Esophagus (tissue), 2 donors: Measurements from ENCODE around the gene CSF3. TPM values are rescaled to one million over a fixed set of nuclear protein-coding genes. Genes with fewer than 3 reads are reported as not detected.

Experiments
- H3K27ac ChIP-seq, 2 donors: one replicate each; pipeline ENCODE4 v1.5.1; 2013; ENCODE audit warnings: low read depth in 2 of 2, mild to moderate bottlenecking in 2 of 2, inconsistent platforms in 1 of 2, low read length in 1 of 2, moderate library complexity in 1 of 2
- H3K27me3 ChIP-seq, 2 donors: one replicate each; pipeline ENCODE4 v1.6.1; 2013; ENCODE audit warnings: low read length in 2 of 2, control low read depth in 1 of 2, mild to moderate bottlenecking in 1 of 2; ENCODE audit not compliant: insufficient read depth in 2 of 2, control insufficient read depth in 1 of 2
- H3K36me3 ChIP-seq, 2 donors: one replicate each; pipeline ENCODE4 v1.6.1; 2013; ENCODE audit warnings: low read length in 1 of 2; ENCODE audit not compliant: control insufficient read depth in 2 of 2, insufficient read depth in 2 of 2
- H3K4me1 ChIP-seq, 2 donors: one replicate each; pipeline ENCODE4 v1.6.1; 2013; ENCODE audit warnings: low read length in 1 of 2; ENCODE audit not compliant: control insufficient read depth in 2 of 2, insufficient read depth in 2 of 2
- H3K4me3 ChIP-seq, 2 donors: one replicate each; pipeline ENCODE4 v1.5.1; 2013; ENCODE audit warnings: low read length in 2 of 2, mild to moderate bottlenecking in 2 of 2, low read depth in 1 of 2, moderate library complexity in 1 of 2
- H3K9me3 ChIP-seq, 2 donors: one replicate each; pipeline ENCODE4 v1.6.1; 2013; ENCODE audit warnings: mild to moderate bottlenecking in 2 of 2, low read depth in 1 of 2, low read length in 1 of 2, moderate library complexity in 1 of 2; ENCODE audit not compliant: control insufficient read depth in 2 of 2, insufficient read depth in 1 of 2
- WGBS, 2 donors: extraction: QIAGEN DNeasy Blood & Tissue Kit; methylation state at CpG; one replicate each; pipeline ENCODE4 v1.1.7; 2013; 5-methylcytosine and 5-hydroxymethylcytosine counted together
- polyA plus RNA-seq, 2 donors: library from polyadenylated mRNA; stranded (reverse); fragments of 200-250 nt; gene quantifications; one replicate each; pipeline ENCODE4 v1.2.3, GENCODE V29; 2013
- donor health status: healthy with polysubstance abuse.
- donor health status: Bipolar disorder and iron deficiency.

The CSF3 gene
- polyA plus RNA-seq, 2 donors = 0.26 to 0.29 TPM

GRCh38 chr17:39975801-39976200 lies 39.4 kb upstream of the CSF3 start:
- WGBS, 2 donors = 70% methylated on average over 4 of the region's 4 CpGs
- Histone ChIP-seq H3K36me3 (no peaks in the 10 kb centered on the region), H3K27ac (no peak overlapping the region), H3K9me3 (no peaks in the 10 kb centered on the region), H3K27me3 (no peaks in the 10 kb centered on the region), H3K4me1 (no peaks in the 10 kb centered on the region), H3K4me3 (no peak overlapping the region)

DNA sequence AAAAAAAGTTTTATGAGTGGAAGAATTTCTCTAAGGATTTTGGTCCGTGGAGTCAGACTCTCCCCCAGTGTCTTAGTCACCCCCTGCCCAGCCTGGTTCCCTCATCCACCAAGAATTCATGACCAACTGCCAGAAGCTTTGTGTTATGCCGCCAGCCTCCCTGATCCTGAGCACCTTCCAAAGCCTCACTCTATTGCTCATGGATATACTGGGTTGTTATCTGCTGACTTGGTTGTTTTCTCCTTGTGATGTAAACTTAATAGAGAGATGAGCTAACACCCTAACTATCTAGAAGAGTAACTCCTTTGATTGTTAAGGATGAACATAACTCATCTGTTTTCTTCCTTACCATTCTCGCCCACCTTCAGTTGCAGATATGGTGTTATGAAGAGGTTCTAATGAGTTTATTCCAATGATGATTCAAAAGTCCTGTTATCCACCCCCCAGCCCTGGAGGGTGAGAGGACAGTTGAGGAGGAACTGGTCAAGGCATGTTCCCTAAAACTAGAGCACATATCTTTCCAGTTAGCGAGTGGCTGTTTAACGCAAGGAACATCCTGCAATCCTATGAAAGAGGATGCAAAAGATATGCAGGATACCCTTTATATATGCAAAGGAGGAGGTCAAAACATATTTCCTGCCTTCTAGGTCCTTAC lies 36.1 kb upstream of the CSF3 start:
- Histone ChIP-seq H3K9me3 (no peaks in the 10 kb centered on the region), H3K4me3 (no peak overlapping the region), H3K4me1 (no peaks in the 10 kb centered on the region), H3K27ac (no peak overlapping the region), H3K36me3 (peaks cover 0 to 1% of the 10 kb centered on the region in 2 donors), H3K27me3 (no peaks in the 10 kb centered on the region)
- WGBS, 2 donors = 62 to 68% methylated on average over 5 of the region's 5 CpGs

DNA sequence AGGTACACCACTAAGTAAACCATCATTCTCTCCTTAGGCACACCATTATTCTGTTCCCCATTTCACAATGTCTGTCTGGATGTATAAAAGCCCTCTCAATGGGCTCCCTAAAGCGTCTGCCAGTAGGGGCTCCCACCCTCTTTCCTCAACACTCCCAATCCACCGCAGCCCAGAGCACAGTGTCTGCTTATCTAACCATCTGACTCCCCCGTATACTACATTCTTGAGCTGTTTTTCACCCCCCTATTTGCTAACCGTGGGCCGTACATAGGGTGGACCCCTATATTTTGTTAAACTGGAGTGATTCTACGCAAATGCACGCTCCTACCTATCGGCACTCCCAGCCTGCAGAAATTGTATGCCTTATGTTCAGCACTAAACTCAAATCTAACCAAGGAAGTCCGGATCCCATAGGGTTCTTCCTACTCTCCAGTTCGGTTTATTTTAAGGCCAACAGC lies 35.3 kb upstream of the CSF3 start:
- peak overlapping the region; percentile 70 to 87 for H3K4me3 ChIP-seq
- 1% methylated on average over 10 of the region's 10 CpGs for WGBS, 2 donors

GRCh38 chr17:39980351-39981206 lies 34.7 kb upstream of the CSF3 start, which contains the start of gene PSMD3:
TSS of gene PSMD3 (plus strand) at chr17:39980807. CDS start at chr17:39980971, 164 bp downstream.
- Histone ChIP-seq H3K27ac (peak within 1 kb of the TSS; percentile 91 to 96), H3K4me3 (peak within 1 kb of the TSS; percentile 87 to 91), H3K9me3 (no peaks in the 10 kb centered on the region), H3K4me1 (no peaks in the 10 kb centered on the region), H3K27me3 (no peaks in the 10 kb centered on the region), H3K36me3 (peaks cover 6 to 13% of the 10 kb centered on the region in 2 donors)
- 0% methylated on average over 84 of the region's 84 CpGs for WGBS, 2 donors

More for the DNA sequence above, 35.3 kb upstream of the CSF3 start:
- Histone ChIP-seq H3K4me1 (no peaks in the 10 kb centered on the region), H3K9me3 (no peaks in the 10 kb centered on the region), H3K36me3 (peaks cover 6 to 9% of the 10 kb centered on the region in 2 donors), H3K27me3 (no peaks in the 10 kb centered on the region), H3K27ac (peak overlapping the region; percentile 63 to 90)

DNA sequence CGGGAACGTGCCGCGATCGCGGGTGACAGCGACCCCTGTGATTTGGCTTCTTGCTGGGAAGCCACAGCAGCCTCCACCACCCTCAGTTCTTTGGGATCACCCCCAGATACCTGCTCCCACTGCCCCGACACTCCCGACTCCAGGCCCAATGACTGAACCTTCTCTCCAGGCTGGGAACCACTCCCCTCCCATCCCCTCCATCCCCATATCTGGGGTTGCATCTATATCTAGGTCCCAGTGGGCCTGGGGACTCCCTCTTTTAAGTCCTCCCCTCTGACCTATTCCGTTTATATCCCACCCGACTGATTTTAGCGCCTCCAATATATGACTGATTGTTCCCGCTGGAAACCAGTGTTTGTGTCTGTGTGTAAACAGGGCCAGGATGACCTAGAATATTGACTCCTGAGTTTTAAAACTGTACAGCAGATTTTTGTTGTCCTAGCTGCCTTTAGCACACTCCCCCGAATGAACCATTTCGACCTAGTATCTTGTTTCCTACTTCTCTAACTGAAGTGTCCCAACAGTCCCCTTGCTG lies 34.0 kb upstream of the CSF3 start:
- Histone ChIP-seq H3K4me1 (no peaks in the 10 kb centered on the region), H3K4me3 (peak overlapping the region; percentile 87 to 91), H3K36me3 (peaks cover 6 to 16% of the 10 kb centered on the region in 2 donors), H3K27me3 (no peaks in the 10 kb centered on the region), H3K9me3 (no peaks in the 10 kb centered on the region), H3K27ac (peak overlapping the region; percentile 91 to 96)
- WGBS, 2 donors = 0% methylated on average over 15 of the region's 15 CpGs

DNA sequence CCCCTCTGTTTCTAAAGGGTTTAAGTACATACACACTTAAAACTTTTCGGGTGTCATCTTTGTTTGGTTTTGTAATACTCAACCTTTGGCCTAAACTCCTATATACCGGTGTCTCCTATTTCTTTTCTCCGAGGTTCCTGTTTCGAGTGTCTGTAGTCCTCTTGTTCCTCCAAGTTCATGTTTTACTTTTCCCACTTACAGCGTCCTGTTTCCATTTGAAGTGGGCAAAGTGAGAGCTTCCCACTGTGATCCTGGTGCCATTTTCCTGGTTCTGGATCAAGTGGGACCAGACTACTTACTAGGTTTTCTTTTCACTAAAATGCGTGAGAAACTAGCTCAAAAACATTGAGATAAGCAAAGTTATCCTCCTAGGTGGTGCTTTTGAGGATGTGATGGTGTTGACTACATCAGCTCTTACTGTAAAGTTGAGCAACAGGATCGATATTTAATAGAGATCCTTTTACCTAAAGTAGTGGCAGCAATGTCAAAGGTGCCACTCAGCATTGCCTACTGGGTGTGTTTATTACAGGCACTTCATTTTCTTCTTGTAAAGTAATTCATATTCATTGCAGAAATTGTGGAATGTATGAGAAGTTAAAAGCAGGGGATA lies 33.4 kb upstream of the CSF3 start:
- H3K27me3 ChIP-seq = no peaks in the 10 kb centered on the region
- 17 to 20% methylated on average over 7 of the region's 7 CpGs for WGBS, 2 donors
- no peak overlapping the region for H3K27ac ChIP-seq
- H3K9me3 ChIP-seq = no peaks in the 10 kb centered on the region
- peak overlapping the region; percentile 87 to 91 for H3K4me3 ChIP-seq
- no peaks in the 10 kb centered on the region for H3K4me1 ChIP-seq
- peaks cover 10 to 22% of the 10 kb centered on the region in 2 donors for H3K36me3 ChIP-seq

DNA sequence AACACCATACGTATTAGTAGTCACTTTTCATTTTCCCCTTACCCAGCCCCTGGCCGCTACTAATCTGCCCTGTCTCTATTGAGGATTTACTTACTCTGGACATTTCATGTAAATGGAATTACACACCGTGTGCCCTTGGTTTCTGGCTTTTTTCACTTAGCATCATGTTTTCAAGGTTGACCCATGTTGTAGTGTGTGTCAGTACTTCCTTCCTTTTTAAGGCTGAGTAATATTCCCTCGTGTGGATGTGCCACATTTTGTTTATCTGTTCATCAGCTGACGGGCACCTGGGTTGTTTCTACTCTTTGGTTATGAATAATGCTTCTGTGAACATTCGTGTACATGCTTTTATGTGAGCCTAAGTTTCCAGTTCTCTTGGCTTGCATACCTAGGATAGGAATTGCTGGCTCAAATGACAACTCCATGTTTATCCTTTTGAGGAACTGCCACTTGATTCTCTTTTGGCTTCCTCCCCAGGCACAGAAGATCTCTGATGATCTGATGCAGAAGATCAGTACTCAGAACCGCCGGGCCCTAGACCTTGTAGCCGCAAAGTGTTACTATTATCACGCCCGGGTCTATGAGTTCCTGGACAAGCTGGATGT lies 26.9 kb upstream of the CSF3 start:
- no peak overlapping the region for H3K4me3 ChIP-seq
- H3K36me3 ChIP-seq = peaks cover 34 to 60% of the 10 kb centered on the region in 2 donors
- no peak overlapping the region for H3K27ac ChIP-seq
- no peaks in the 10 kb centered on the region for H3K27me3 ChIP-seq
- no peaks in the 10 kb centered on the region for H3K9me3 ChIP-seq
- no peaks in the 10 kb centered on the region for H3K4me1 ChIP-seq
- 88% methylated on average over 11 of the region's 11 CpGs for WGBS, 2 donors

DNA sequence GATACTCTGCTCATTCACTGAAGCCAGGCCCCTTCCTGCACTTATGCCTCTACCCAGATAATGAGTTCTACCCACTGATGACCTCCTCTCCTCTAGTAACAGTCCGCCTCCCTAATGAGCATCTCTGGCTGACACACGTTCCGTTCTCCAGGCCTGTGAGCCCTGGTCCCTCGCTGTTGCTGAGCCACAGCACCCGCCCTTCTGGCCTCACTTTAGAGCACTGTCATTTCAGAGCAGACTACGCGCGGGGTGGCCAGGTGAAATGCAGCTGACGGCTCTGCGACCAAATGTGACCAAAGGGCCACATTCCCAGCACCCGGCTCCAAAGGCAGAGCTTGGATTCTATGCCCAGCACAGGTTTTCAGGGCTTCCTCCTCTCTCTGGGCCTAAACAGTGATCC lies 20.8 kb upstream of the CSF3 start:
- H3K27ac ChIP-seq = peak overlapping the region in 1 of 2 donors; percentile 5
- H3K36me3 ChIP-seq = peaks cover 23 to 60% of the 10 kb centered on the region in 2 donors

DNA sequence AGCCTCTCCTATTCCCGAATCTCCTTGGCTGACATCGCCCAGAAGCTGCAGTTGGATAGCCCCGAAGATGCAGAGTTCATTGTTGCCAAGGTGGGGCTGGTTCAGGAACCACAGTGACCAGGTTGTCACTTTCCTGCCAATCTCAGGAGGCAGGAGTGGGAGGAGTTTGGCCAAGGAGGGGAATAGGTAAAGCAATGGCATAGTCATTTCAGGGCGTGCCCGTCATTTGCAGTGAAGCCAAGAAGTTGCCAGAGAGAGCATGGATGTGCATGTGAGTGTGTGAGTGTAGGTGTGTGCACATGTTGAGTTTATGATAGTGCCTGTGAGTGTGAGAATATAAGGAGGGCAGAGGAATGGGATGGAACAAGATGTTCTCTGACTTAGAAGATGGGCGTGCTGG lies 19.8 kb upstream of the CSF3 start:
- Histone ChIP-seq H3K4me1 (peaks cover 2 to 8% of the 10 kb centered on the region in 2 donors), H3K4me3 (no peak overlapping the region), H3K9me3 (no peaks in the 10 kb centered on the region), H3K27me3 (no peaks in the 10 kb centered on the region), H3K36me3 (peaks cover 16 to 52% of the 10 kb centered on the region in 2 donors), H3K27ac (peak overlapping the region in 1 of 2 donors; percentile 43)
- 54 to 64% methylated on average over 6 of the region's 6 CpGs for WGBS, 2 donors

More for the DNA sequence above, 20.8 kb upstream of the CSF3 start:
- peaks cover 2 to 8% of the 10 kb centered on the region in 2 donors for H3K4me1 ChIP-seq
- H3K4me3 ChIP-seq = no peak overlapping the region
- H3K27me3 ChIP-seq = no peaks in the 10 kb centered on the region
- no peaks in the 10 kb centered on the region for H3K9me3 ChIP-seq
- 92 to 95% methylated on average over 11 of the region's 11 CpGs for WGBS, 2 donors
